ENCODE data around the gene PFN3. TPM values are rescaled to one million over a fixed set of nuclear protein-coding genes. Genes with fewer than 3 reads are reported as not detected.

The PFN3 gene
- total and polyA plus RNA-seq, 2 of the 13 experiments (the other 11 are each of a cell fraction or from before 2014, with no cell fraction given), result not detected

GRCh38 chr5:177434942-177435738, 34.7 kb upstream of the PFN3 start (continued):
- TF ChIP-seq ARID5B (CRISPR knock-in tag; IDR thresholded peaks at IDR 0.05), result peak; percentile 20; the same call in 1 of the 2 replicates
- TF ChIP-seq RAD21 (CRISPR knock-in tag; IDR thresholded peaks at IDR 0.05), result 0 out of 2 replicates have a peak, but pooled peaks have one; percentile 7
- TF ChIP-seq CEBPG (CRISPR knock-in tag; IDR thresholded peaks at IDR 0.05), result 0 out of 2 replicates have a peak, but pooled peaks have one; percentile 13
- TF ChIP-seq ZNF326 (CRISPR knock-in tag; IDR thresholded peaks at IDR 0.05; ENCODE audit: borderline replicate concordance), result no peak
- peak; percentile 46; the same call in 1 of the 2 replicates for TF ChIP-seq HOXA3 (CRISPR knock-in tag; IDR thresholded peaks at IDR 0.05)
- TF ChIP-seq, protein P1, sequence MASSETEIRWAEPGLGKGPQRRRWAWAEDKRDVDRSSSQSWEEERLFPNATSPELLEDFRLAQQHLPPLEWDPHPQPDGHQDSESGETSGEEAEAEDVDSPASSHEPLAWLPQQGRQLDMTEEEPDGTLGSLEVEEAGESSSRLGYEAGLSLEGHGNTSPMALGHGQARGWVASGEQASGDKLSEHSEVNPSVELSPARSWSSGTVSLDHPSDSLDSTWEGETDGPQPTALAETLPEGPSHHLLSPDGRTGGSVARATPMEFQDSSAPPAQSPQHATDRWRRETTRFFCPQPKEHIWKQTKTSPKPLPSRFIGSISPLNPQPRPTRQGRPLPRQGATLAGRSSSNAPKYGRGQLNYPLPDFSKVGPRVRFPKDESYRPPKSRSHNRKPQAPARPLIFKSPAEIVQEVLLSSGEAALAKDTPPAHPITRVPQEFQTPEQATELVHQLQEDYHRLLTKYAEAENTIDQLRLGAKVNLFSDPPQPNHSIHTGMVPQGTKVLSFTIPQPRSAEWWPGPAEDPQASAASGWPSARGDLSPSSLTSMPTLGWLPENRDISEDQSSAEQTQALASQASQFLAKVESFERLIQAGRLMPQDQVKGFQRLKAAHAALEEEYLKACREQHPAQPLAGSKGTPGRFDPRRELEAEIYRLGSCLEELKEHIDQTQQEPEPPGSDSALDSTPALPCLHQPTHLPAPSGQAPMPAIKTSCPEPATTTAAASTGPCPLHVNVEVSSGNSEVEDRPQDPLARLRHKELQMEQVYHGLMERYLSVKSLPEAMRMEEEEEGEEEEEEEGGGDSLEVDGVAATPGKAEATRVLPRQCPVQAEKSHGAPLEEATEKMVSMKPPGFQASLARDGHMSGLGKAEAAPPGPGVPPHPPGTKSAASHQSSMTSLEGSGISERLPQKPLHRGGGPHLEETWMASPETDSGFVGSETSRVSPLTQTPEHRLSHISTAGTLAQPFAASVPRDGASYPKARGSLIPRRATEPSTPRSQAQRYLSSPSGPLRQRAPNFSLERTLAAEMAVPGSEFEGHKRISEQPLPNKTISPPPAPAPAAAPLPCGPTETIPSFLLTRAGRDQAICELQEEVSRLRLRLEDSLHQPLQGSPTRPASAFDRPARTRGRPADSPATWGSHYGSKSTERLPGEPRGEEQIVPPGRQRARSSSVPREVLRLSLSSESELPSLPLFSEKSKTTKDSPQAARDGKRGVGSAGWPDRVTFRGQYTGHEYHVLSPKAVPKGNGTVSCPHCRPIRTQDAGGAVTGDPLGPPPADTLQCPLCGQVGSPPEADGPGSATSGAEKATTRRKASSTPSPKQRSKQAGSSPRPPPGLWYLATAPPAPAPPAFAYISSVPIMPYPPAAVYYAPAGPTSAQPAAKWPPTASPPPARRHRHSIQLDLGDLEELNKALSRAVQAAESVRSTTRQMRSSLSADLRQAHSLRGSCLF (CRISPR knock-in tag; IDR thresholded peaks at IDR 0.05; ENCODE audit: borderline replicate concordance), result no peak
- 0 out of 2 replicates have a peak, but pooled peaks have one; percentile 11 for TF ChIP-seq SOX5 (CRISPR knock-in tag; IDR thresholded peaks at IDR 0.05; ENCODE audit: borderline replicate concordance)
- TF ChIP-seq, protein P2, sequence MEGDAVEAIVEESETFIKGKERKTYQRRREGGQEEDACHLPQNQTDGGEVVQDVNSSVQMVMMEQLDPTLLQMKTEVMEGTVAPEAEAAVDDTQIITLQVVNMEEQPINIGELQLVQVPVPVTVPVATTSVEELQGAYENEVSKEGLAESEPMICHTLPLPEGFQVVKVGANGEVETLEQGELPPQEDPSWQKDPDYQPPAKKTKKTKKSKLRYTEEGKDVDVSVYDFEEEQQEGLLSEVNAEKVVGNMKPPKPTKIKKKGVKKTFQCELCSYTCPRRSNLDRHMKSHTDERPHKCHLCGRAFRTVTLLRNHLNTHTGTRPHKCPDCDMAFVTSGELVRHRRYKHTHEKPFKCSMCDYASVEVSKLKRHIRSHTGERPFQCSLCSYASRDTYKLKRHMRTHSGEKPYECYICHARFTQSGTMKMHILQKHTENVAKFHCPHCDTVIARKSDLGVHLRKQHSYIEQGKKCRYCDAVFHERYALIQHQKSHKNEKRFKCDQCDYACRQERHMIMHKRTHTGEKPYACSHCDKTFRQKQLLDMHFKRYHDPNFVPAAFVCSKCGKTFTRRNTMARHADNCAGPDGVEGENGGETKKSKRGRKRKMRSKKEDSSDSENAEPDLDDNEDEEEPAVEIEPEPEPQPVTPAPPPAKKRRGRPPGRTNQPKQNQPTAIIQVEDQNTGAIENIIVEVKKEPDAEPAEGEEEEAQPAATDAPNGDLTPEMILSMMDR (CRISPR knock-in tag; IDR thresholded peaks at IDR 0.05), result 0 out of 2 replicates have a peak, but pooled peaks have one; percentile 7
- 0 out of 2 replicates have a peak, but pooled peaks have one; percentile 53 for TF ChIP-seq EED (CRISPR knock-in tag; IDR thresholded peaks at IDR 0.05)
- peak; percentile 59; the same call in 1 of the 2 replicates for TF ChIP-seq PHF21A (CRISPR knock-in tag; IDR thresholded peaks at IDR 0.05)
- no peak for TF ChIP-seq SOX13 (IDR thresholded peaks at IDR 0.05)
- TF ChIP-seq SOX13 (CRISPR knock-in tag; conservative IDR thresholded peaks at IDR 0.05 in 1 of 2, IDR thresholded peaks at IDR 0.05 in 1 of 2), result peak in 1 of 2 experiments; percentile 9; a peak in 1 of 4 replicates
- no peak for TF ChIP-seq HNRNPLL (IDR thresholded peaks at IDR 0.05; ENCODE audit: low read depth, low read length, poor library complexity, severe bottlenecking)
- peak; percentile 53; the same call in 1 of the 2 replicates for TF ChIP-seq ZFX (CRISPR knock-in tag; IDR thresholded peaks at IDR 0.05; ENCODE audit: low read depth)
- TF ChIP-seq MEIS1 (CRISPR knock-in tag; IDR thresholded peaks at IDR 0.05; ENCODE audit: borderline replicate concordance), result peak; percentile 80; the same call in 1 of the 2 replicates
- TF ChIP-seq ZNF839 (CRISPR knock-in tag; IDR thresholded peaks at IDR 0.05; ENCODE audit: borderline replicate concordance), result no peak

Measured in HepG2 (cell line).